Glomerular visceral epithelial cell (primary cell): Measurements from ENCODE around the gene SIN3A.
"Not testable (repeated sequence)": the region's sequence is repeated elsewhere in the genome, so short reads cannot be mapped to it uniquely, and the experiment has no call there.

Experiments
- DNase-seq: peaks from one replicate; pipeline ENCODE4 v3.0.0-alpha.2; 2016; ENCODE audit errors: extremely low spot score

Gene SIN3A

GRCh38 chr15:75451674-75452363 is at the start of gene SIN3A:
SIN3A (minus strand) TSS chr15:75451690; CDS start chr15:75430375, 21,315 bp downstream.
- peak; percentile 100 for DNase-seq

GRCh38 chr15:75493732-75494131 is 42.2 kb upstream of the SIN3A start:
- no peak for DNase-seq

GRCh38 chr15:75483961-75484360 is 32.5 kb upstream of the SIN3A start:
- no peak for DNase-seq

DNA sequence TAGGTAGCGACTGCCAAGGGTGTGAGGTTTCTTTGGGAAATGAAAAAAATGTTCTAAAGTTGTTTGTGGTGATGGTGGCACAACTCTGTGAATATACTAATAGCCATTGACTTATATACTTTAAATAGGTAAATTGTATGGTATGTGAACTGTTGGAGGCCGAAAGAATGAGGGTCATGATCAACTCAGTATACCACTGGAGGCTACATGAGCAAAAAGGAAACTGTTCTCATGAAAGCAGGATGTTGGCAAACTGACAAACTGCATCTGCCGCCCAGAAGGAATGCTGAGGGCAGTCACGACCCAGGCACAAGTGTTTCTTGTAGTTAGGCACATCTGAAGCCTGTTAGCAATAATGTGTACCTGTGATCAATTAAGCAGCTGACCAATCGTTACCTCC is 32.1 kb upstream of the SIN3A start:
- not testable (repeated sequence) for DNase-seq

GRCh38 chr15:75483106-75483505 is 31.6 kb upstream of the SIN3A start:
- DNase-seq: no peak

GRCh38 chr15:75480463-75480862 is 29.0 kb upstream of the SIN3A start:
- DNase-seq: not testable (repeated sequence)

DNA sequence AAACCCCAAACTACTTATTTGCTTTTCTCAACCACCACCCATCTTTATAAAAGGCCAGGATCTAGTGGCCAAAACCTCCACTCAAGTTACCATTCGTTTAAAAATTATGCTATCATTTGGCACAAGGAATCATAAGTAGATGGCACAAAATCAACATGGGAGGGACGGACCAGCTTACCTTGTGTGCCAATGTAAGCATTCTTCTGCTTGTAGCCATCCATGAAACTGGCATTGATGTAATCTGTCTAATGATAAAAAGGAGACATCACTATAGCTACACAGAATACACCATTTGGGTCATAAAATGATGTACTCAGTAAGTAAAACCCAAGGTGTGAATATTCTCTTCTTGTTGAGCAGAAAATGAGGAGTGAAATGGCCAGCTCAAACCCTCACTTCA is 28.2 kb upstream of the SIN3A start:
- no peak for DNase-seq

DNA sequence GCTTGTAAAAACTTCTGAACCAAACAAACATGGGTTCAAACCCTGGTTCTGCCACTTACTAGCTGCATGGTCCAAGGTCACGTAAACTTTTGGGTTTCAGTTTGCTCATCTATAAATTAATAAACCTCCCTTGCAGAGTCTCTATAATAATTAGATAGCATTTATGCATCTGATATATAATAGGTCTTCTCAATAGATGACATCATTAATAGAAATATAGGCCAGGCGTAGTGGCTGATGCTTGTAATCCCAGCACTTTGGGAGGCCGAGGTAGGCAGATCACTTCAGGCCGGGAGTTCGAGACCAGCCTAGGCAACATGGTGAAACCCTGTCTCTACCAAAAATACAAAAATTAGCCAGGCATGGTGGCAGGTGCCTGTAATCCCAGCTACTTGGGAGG is 25.6 kb upstream of the SIN3A start:
- DNase-seq: not testable (repeated sequence)

- DNase-seq: no peak
These were observed 17.6 kb upstream of the SIN3A start for GRCh38 chr15:75468913-75469598.

GRCh38 chr15:75460646-75461045 is 9.2 kb upstream of the SIN3A start:
- DNase-seq: no peak

DNA sequence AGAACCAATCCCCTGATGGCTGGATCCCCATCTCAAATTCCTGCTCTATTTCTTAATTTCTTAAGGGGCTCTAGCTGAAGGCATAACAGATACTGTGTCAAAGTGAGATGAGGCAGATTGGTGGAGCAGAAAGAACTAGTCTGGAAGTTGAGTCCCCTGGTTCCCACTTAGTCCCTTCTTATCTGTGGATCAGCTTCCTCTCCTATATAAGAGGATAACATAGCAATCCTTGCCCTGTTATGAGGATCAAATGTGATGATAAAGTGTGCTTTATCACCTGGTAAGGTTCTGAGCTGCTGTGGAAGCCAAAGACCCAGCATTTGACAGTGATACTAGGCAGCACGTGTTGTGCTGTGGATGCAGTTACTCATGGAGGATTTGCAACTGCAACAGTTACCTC is 8.1 kb upstream of the SIN3A start:
- DNase-seq: no peak

DNA sequence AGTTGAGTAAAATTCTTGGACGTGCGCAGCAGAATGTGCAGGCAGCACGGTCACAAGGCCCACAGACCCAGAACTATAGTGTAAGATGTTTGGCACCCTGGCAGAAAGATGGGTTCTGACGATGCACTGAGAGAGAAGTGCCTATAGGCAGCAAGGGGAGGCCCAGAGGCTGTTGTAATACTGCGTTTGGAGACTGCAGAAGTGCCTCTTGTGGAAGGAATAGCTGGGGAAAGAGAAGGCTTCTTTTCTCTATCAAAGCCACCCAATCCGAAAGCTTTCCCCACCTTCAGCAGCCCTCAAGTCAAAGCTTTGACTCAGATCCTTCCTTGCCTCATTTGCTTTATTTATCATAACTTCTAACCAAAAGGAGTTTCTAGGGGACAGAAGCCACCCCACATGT is 5.2 kb upstream of the SIN3A start:
- DNase-seq: no peak

DNA sequence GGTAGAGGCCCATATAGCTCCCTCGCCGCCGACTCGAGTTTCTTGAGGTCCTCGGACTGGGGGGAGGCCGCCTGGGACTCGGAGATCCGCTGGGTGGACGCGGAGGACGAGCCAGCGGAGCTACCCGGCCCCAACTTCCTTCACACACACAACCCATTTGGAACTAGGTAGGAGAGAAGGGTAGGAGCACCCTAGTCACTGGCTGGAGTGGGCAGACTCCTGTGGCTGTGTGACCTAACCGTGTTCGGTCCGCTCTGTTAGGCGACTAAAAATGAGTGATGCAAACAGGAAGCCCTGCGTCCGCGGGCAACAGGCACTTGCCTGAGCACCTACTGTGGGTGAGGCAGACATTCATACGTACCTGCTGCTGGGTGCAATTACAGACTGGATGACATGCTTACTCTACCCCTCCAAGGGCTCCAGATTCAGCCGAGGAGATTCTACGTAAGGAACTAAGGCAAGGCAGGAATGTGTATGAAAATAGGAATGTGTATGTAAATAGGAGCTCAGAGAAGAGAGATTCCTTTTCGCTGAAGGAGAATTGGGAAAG is 4.6 kb upstream of the SIN3A start:
- peak; percentile 70 for DNase-seq

DNA sequence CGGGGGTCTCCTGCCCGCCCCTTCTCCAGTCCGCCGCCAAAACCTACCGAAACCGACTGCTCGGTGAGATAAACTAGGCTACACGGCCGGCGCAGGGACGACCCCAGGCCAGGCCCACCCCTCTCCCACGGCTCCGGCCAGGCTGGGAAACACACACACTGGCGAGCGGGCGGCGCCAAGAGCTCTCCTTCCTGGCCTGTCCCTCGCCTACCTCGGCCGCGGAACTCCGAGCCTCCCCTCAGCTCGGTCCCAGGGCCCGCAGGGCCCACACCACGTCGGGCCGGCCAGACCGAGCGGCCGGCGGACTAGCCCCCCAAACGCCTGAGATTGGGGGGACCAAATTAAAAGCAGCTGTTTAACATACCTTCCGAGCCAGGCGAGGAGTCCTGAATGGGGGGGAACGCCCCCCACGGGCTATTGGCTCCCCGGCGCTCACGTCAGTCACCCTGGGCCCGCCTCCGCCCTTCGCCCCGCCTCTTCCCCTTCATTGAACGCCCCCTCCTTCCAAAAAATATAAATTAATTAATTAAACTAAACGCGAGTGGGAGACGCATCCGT is 4.0 kb upstream of the SIN3A start:
- peak; percentile 81 for DNase-seq

DNA sequence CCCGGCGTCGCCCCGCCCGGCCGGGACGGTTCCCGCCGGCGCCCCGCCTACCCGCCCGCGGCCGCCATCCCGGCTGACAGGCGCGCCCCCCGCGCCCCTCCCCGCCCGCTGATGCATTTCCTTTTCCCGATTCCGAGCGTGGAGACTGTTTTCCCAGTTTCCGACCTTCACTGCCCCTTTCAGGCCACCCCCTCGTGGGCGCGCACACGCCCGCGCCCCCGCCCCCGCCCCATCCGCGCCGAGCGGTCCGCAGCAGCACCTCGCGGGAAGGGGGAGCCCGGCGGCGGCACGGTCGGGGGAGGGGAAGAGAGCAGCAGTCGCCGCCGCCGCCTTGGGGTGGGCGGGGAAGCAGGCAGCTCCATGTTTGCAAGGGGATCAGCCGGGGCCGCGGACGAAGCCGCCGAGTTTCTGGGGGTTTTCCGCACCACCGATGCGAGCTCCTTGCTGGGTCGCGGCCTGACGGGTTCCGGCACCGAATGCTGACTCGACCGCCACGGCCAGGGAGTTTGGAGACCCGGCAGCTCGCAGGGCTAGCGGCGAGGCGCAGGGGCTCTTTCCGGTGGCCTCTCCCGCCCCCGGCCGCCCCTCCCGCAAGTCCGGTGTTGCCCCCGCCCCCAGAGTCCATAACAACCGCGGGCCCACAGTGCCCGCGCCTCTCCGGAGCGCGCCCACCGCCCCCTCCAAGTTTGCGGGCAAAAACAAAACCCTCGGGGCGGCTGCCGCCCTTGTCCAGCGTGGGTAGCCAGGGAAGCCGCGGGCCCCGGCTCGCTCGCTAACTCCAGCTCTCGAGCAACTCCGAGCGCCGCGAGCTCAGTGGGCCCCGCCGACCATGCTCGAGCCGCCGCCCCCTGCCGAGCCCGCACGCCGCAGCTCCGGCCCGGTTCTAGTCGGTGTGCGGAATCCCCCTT is 3.2 kb upstream of the SIN3A start:
- no peak for DNase-seq

DNA sequence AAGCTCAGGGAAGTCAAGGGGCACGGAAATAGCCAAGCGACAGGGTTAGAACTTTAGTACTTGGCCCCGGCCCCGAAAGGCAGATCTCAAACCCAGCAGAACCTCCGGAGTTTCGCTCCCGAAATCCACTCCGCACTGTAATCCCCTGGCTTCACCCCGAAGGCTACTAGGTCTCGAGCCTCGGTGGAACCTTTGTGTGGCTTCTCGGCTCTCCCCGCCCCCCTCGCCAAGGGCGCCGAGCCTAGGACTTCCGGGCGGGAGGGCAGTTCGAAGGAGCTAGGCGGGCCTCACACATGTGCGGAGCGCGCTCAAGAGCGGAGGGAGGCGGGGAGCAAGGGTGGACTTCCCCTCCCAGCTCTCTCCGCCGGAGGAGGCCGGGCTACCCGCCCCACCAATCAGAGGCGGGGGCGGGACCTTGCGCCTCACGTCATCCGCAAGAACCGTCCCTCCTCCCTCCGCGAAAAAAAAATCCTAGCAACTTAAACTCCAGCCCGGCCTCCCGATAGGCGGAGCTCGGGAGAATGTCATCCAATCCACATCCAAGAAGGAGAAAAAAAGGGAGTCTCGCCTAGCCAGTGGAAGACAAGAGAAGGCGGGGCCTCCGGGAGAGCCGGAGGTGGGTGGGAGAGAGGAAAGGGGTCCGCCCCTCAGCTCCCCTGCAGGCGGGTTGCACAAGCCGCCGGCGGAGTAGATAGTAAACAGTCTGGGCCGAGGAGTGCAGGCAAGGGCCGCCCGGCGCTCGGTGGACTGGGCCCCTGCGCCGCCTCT is 2.4 kb upstream of the SIN3A start:
- peak; percentile 100 for DNase-seq

- DNase-seq: peak; percentile 58
These were observed 1.6 kb upstream of the SIN3A start for GRCh38 chr15:75452865-75453702.

DNA sequence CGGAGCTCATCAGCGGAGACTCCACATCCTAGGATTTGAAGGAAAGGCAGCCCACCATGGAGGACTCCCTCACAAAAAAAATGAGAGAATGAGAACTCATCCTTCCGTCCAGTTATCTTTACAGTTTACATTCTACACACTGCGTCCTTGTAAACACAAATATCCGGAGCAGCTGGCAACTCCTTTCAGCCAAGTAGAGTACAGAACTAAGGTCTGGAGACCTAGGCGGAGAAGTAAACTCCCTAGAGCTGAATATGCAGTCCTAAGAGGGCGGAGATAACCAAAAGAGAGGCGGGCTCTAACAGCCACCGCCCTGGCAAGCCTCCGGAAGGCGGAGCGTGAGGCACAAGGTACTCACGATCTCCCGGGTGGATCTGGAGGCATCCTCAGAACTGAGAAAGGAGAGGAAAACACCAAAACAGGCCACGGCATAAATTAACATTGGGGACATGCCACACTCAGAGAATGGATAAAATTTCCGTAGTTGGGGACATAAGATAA is 924 bp upstream of the SIN3A start:
- DNase-seq: peak; percentile 84

GRCh38 chr15:75451202-75451673 is 252 bp downstream of the SIN3A start:
- DNase-seq: no peak
